LNCaP clone FGC (cell line): Measurements from ENCODE around the gene POLD1.

ENCODE experiments used
- DNase-seq: peaks from one replicate; pipeline ENCODE4 v3.0.0-alpha.2; 2011; ENCODE audit warnings: low read depth
- H3K4me3 ChIP-seq: 2 replicates; pipeline ENCODE4 v1.5.1; 2011; ENCODE audit warnings: mild to moderate bottlenecking, low read depth, low read length, control low read depth
- TF ChIP-seq, protein P1 (sequence below): IDR thresholded peaks from 2 replicates; pipeline ENCODE4 v1.5.1; 2012; ENCODE audit warnings: mild to moderate bottlenecking; ENCODE audit not compliant: control insufficient read depth, insufficient read depth; ENCODE audit errors: extremely low read depth

The POLD1 gene

DNA sequence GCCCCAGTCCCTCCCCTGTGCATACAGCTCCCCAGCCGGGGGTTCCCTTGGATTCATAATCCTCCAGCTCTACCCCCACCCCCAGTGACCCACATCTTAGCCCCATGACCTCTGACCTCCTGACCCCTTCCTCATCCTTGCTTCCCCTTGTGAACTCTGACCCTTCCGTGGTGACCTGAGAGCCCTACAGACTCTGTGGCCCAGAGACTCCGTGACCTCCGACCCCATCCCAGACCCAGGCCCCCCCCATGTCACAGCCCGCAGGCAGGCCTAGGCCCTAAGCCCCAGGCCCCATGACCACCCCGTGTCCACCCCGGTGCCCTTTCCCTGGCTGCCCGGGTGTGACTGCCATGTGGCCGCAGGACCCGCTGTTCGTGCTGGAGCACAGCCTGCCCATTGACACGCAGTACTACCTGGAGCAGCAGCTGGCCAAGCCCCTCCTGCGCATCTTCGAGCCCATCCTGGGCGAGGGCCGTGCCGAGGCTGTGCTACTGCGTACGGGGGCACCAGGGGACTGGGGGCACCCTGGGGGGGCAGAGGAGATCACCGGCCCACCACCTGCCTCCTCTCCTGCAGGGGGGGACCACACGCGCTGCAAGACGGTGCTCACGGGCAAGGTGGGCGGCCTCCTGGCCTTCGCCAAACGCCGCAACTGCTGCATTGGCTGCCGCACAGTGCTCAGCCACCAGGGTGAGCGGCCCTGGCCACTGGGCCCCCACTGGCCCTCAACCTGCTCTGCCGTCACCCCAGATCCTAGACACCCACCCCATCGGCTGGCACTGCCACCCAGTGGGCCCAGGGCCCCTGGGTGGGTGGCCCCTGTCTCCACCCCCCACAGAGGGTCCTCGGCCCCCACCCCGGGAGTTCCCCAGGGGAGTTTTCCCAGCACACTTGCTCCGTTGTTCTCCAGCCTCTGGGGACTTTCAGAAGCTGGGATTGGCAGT is 32.2 kb downstream of the POLD1 start:
- no peak overlapping the region for H3K4me3 ChIP-seq
- DNase-seq: no peak
- TF ChIP-seq, protein P1, sequence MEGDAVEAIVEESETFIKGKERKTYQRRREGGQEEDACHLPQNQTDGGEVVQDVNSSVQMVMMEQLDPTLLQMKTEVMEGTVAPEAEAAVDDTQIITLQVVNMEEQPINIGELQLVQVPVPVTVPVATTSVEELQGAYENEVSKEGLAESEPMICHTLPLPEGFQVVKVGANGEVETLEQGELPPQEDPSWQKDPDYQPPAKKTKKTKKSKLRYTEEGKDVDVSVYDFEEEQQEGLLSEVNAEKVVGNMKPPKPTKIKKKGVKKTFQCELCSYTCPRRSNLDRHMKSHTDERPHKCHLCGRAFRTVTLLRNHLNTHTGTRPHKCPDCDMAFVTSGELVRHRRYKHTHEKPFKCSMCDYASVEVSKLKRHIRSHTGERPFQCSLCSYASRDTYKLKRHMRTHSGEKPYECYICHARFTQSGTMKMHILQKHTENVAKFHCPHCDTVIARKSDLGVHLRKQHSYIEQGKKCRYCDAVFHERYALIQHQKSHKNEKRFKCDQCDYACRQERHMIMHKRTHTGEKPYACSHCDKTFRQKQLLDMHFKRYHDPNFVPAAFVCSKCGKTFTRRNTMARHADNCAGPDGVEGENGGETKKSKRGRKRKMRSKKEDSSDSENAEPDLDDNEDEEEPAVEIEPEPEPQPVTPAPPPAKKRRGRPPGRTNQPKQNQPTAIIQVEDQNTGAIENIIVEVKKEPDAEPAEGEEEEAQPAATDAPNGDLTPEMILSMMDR: no peak

DNA sequence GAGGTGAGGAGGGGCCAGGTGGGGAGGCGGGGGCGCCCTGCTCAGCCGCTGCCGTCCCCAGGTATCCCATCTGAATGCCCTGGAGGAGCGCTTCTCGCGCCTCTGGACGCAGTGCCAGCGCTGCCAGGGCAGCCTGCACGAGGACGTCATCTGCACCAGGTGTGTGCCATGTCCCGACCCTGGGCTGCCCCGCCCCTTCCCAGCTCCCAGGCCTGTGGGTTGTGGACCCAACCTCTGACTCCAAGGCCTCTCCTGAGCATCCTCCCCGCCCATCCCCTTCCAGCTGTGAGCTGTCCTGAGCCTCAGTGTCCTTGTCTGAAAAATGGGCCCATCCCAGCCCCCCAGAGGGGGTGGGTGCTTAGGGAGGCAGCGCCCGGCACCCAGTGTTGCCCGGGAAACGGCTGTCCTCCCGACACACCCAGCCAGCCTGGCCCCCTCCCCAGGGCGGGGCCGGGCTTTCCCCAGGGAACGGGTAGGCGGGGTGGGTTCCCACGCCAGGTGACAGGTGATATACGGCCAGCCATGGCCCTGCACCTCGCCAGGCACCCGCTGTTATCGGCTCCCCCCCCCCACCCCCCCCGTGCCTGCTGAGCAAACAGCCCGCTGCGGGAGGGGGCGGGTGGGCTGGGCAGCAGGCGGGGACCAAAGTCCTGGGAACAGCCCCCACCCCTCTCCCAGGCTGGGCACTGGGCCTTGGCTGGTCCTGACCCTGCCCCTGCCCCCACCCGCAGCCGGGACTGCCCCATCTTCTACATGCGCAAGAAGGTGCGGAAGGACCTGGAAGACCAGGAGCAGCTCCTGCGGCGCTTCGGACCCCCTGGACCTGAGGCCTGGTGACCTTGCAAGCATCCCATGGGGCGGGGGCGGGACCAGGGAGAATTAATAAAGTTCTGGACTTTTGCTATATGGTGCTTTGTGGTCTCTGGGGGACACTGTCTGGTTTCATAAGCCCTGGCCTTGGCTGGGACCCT is 33.2 kb downstream of the POLD1 start:
- H3K4me3 ChIP-seq: no peak overlapping the region
- TF ChIP-seq, protein P1: no peak
- DNase-seq: no peak

DNA sequence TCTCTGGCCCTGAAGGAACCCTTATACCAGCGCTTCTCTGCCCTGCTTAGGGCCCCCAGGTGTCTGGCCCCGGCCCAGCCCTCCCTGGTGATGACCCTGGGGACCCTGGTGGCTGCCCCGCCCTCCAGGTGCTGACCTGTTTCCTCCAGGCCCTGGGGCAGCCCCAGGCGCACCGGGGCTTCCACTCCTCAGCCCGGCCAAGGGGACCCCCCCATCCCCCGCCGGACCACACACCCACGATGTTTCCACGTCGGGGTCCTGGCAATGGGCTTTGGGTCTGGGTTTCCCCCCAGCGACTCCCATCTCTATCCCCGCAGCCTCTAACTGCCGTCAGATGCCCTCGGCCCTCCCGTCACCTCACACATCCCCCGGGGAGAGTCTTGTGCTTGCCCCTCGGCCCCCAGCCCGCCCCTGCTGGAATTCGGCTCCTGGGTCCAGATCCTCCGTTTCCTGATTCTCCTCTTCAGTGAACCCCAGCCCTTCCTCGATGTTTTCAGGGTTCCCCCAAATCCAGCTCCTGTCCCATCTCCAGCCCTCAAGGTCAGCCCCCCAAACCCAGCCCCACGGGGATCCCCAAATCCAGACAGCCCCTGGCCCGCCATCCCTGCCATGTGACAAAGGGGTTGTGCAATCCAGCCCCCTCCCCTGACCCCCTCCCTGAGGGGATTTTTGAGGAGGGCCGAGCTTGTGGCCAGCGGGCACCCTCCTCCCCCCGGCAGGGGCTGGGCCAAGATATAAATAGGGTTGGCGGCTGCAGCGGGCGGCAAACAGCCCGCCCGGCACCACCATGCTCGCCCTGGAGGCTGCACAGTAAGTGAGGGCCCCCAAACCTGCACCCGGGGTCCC is 34.3 kb downstream of the POLD1 start, which contains the start of gene SPIB:
TSS of gene SPIB (plus strand) at position 763 of the 846 bp plus-strand sequence. CDS start at position 788, 25 bp downstream.
- H3K4me3 ChIP-seq: no peak within 1 kb of the TSS
- DNase-seq: no peak
- TF ChIP-seq, protein P1: no peak

DNA sequence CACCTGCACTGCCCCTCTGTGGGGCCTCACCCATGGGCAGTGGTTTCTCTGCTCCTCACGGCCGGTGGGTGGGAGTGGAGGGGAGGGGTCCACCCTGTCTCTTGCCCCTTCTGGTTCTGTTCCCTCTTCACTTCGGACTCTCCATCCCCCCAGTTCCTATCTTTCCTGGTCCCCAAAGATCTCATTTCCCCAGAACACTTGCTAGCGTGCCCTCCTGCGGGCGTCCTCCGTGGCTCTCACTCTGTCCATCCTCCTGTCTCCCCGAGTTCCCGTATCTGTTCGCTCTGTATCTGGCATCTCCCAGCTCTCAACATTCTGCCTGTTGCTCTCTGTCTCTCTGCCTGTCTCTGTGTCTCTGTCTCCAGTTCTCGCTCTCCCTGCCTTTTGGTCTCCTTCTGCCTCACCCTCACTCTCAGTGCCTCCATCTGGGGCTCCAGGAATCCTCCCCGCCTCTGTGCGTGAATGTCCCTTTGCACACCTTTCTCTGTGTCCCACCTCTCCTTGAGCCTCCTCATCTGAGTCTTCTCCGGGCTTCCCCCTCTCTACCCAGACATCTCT is 35.0 kb downstream of the POLD1 start:
- TF ChIP-seq, protein P1: no peak
- H3K4me3 ChIP-seq: no peak overlapping the region
- no peak for DNase-seq

DNA sequence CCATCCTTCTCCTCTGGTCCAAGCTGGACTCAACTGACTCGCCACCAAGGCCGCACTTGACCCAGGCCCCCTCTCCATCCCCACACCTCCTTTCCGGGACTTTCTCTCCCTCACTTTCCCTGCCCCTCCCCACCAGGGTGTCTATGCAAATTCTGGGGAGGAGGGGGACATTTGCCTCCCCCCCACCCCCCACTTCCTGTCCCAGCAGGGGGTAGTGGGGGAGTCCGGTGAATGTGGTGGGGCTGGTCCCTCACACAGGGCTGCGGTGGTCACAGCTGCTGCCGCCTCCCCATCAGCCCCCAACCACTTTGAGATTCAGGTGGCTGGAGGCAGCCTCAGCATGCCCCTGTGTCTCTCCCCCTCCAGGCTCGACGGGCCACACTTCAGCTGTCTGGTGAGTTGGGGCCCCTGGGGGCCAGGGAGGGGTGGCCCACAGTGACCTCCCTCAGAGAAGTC is 35.5 kb downstream of the POLD1 start:
- no peak overlapping the region for H3K4me3 ChIP-seq
- TF ChIP-seq, protein P1: no peak
- DNase-seq: no peak

DNA sequence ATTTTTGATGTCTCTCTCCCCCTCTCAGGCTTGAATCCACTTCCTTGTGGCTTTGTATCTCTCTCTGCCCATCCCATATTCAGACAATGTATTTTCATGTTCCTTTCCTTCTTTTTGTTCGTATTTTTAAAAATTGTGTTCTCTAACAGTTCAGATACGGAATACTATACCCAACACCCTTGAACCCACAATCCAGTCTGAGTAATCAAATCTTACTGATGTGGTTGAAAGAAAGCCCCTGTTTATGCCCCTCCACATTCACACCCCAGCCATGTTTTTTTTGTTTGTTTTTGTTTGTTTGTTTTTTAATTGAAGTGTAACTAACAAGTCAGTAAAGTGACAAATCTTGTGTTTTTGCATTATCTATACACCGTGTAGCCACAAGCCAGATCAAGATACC is 36.0 kb downstream of the POLD1 start:
- TF ChIP-seq, protein P1: no peak
- no peak for DNase-seq
- H3K4me3 ChIP-seq: no peak overlapping the region
